IMR-90 (cell line): ENCODE results near the gene PLCL1. TPM values are rescaled to one million over a fixed set of nuclear protein-coding genes. Genes with fewer than 3 reads are reported as not detected.

Experiments
- ATAC-seq: fragments of 200-7000 bp; cut with Tn5 transposase; 2 replicates; pipeline ENCODE4 v1.9.1; 2020; ENCODE audit warnings: low read depth, mild to moderate bottlenecking, moderate library complexity
- BruUV-seq: library from RNA; stranded (reverse); fragments of 400-500 nt; replicated peaks from 2 replicates; lab custom pipeline; 2021; lab: Mats Ljungman, UMichigan
- CTCF ChIA-PET: fragments of 300-600 bp; formaldehyde crosslinking; extraction: SDS; loops from one replicate; lab custom pipeline; 2021; ENCODE audit warnings: antibody characterized with exemption; lab: Yijun Ruan, JAX
- POLR2A ChIA-PET: fragments of 300-600 bp; sonication (Branson Sonifier 250); formaldehyde crosslinking; loops from one replicate; lab custom pipeline; 2022; ENCODE audit warnings: antibody characterized with exemption; ENCODE audit not compliant: unreplicated experiment; lab: Charles Lee
- DNase-seq: peaks from one replicate; pipeline ENCODE4 v3.0.0; 2013
- H2AFZ ChIP-seq: replicated peaks from 2 replicates; pipeline ENCODE3; 2013; ENCODE audit warnings: low read length, mild to moderate bottlenecking; ENCODE audit not compliant: poor library complexity
- H2AK5ac ChIP-seq: 2 replicates; pipeline ENCODE4 v1.6.1; 2013; ENCODE audit warnings: low read depth, low read length, inconsistent platforms
- H2AK9ac ChIP-seq: replicated peaks from 2 replicates; pipeline ENCODE3; 2013; ENCODE audit warnings: mild to moderate bottlenecking, low read depth, low read length, moderate library complexity; ENCODE audit not compliant: poor library complexity
- H2BK120ac ChIP-seq: 2 replicates; pipeline ENCODE4 v1.6.1; 2013; ENCODE audit warnings: low read depth, low read length, inconsistent platforms
- H2BK15ac ChIP-seq: 3 replicates; pipeline ENCODE4 v1.6.1; 2013; ENCODE audit warnings: low read depth, low read length, inconsistent platforms
- H2BK20ac ChIP-seq: 2 replicates; pipeline ENCODE4 v1.6.1; 2013; ENCODE audit warnings: low read depth, mild to moderate bottlenecking, inconsistent platforms, low read length, moderate library complexity
- H2BK5ac ChIP-seq: 2 replicates; pipeline ENCODE4 v1.6.1; 2013; ENCODE audit warnings: mild to moderate bottlenecking, low read depth, low read length, inconsistent platforms; ENCODE audit not compliant: poor library complexity, severe bottlenecking
- H3K14ac ChIP-seq: replicated peaks from 2 replicates; pipeline ENCODE4 v1.6.1; 2013; ENCODE audit warnings: low read depth, low read length, inconsistent platforms
- H3K18ac ChIP-seq: 2 replicates; pipeline ENCODE4 v1.6.1; 2013; ENCODE audit warnings: low read depth, low read length, control low read depth
- H3K23ac ChIP-seq: 2 replicates; pipeline ENCODE4 v1.6.1; 2013; ENCODE audit warnings: low read depth, low read length, inconsistent platforms
- H3K27ac ChIP-seq: 2 replicates; pipeline ENCODE4 v1.5.1; 2013; ENCODE audit warnings: mild to moderate bottlenecking, control low read depth, low read length; ENCODE audit not compliant: insufficient read depth
- H3K27me3 ChIP-seq: 2 replicates; pipeline ENCODE4 v1.6.1; 2013; ENCODE audit warnings: low read length; ENCODE audit not compliant: control insufficient read depth, insufficient read depth
- H3K36me3 ChIP-seq: 2 replicates; pipeline ENCODE4 v1.6.1; 2013; ENCODE audit warnings: low read length, mixed read lengths; ENCODE audit not compliant: control insufficient read depth, insufficient read depth
- H3K4ac ChIP-seq: 2 replicates; pipeline ENCODE4 v1.6.1; 2013; ENCODE audit warnings: low read depth, low read length, inconsistent platforms
- H3K4me1 ChIP-seq: 2 replicates; pipeline ENCODE4 v1.6.1; 2013; ENCODE audit warnings: low read length, mixed read lengths; ENCODE audit not compliant: control insufficient read depth, insufficient read depth
- H3K4me2 ChIP-seq: 2 replicates; pipeline ENCODE4 v1.6.1; 2013; ENCODE audit warnings: low read depth, mild to moderate bottlenecking, control low read depth, low read length, moderate library complexity
- H3K4me3 ChIP-seq: 2 replicates; pipeline ENCODE4 v1.5.1; 2013; ENCODE audit warnings: low read depth, mild to moderate bottlenecking, control low read depth, low read length, moderate library complexity; ENCODE audit not compliant: insufficient read depth
- H3K56ac ChIP-seq: 2 replicates; pipeline ENCODE4 v1.6.1; 2013; ENCODE audit warnings: low read length, inconsistent platforms; ENCODE audit not compliant: insufficient read depth; ENCODE audit errors: extremely low read depth
- H3K79me1 ChIP-seq, 2 experiments: 2 replicates each; pipeline ENCODE4 v1.6.1; 2013; ENCODE audit warnings: low read length in 2 of 2, inconsistent platforms in 1 of 2, low read depth in 1 of 2
- H3K9ac ChIP-seq: 2 replicates; pipeline ENCODE4 v1.6.1; 2013; ENCODE audit warnings: low read depth, low read length, control low read depth
- H3K9me1 ChIP-seq: 2 replicates; pipeline ENCODE4 v1.6.1; 2013; ENCODE audit warnings: low read length, inconsistent platforms; ENCODE audit not compliant: insufficient read depth
- H3K9me3 ChIP-seq: 2 replicates; pipeline ENCODE4 v1.6.1; 2013; ENCODE audit warnings: low read length; ENCODE audit not compliant: control insufficient read depth, insufficient read depth
- H4K20me1 ChIP-seq: 2 replicates; pipeline ENCODE4 v1.6.1; 2013; ENCODE audit warnings: low read length, inconsistent platforms; ENCODE audit not compliant: insufficient read depth
- H4K5ac ChIP-seq: 2 replicates; pipeline ENCODE4 v1.6.1; 2013; ENCODE audit warnings: mild to moderate bottlenecking, low read depth, low read length, control low read depth
- H4K8ac ChIP-seq, 2 experiments: 2 replicates each; pipeline ENCODE4 v1.6.1; 2013; ENCODE audit warnings: low read depth in 2 of 2, low read length in 2 of 2, control low read depth in 1 of 2, inconsistent platforms in 1 of 2
- H4K91ac ChIP-seq: 2 replicates; pipeline ENCODE4 v1.6.1; 2013; ENCODE audit warnings: low read depth, low read length, inconsistent platforms; ENCODE audit not compliant: insufficient read depth
- BHLHE40 ChIP-seq: fragments of 150-350 bp; IDR thresholded peaks from 2 replicates; pipeline ENCODE4 v1.6.1; 2016; ENCODE audit warnings: mild to moderate bottlenecking, low read depth, low read length
- CEBPB ChIP-seq: IDR thresholded peaks from 2 replicates; pipeline ENCODE4 v1.6.1; 2012; ENCODE audit warnings: low read depth, low read length, improper control_type of control experiment
- CHD1 ChIP-seq: IDR thresholded peaks from 2 replicates; pipeline ENCODE4 v1.6.1; 2012; ENCODE audit warnings: low read depth, low read length, improper control_type of control experiment
- FOS ChIP-seq: fragments of 150-350 bp; IDR thresholded peaks from 2 replicates; pipeline ENCODE4 v1.6.1; 2016; ENCODE audit warnings: low read depth, low read length
- MAFK ChIP-seq: IDR thresholded peaks from 2 replicates; pipeline ENCODE4 v1.6.1; 2012; ENCODE audit warnings: low read depth, low read length, improper control_type of control experiment
- MAZ ChIP-seq: IDR thresholded peaks from 2 replicates; pipeline ENCODE4 v1.6.1; 2012; ENCODE audit warnings: low read depth, mild to moderate bottlenecking, low read length, improper control_type of control experiment, moderate library complexity, borderline replicate concordance
- MXI1 ChIP-seq: IDR thresholded peaks from 2 replicates; pipeline ENCODE4 v1.6.1; 2012; ENCODE audit warnings: low read depth, mild to moderate bottlenecking, low read length, moderate library complexity, borderline replicate concordance
- NFE2L2 ChIP-seq: fragments of 150-350 bp; IDR thresholded peaks from 2 replicates; pipeline ENCODE4 v1.6.1; 2016; ENCODE audit warnings: low read depth, mild to moderate bottlenecking, low read length
- POLR2A ChIP-seq: IDR thresholded peaks from 2 replicates; pipeline ENCODE4 v1.6.1; 2012; ENCODE audit warnings: mild to moderate bottlenecking, low read depth, low read length
- RAD21 ChIP-seq: IDR thresholded peaks from 2 replicates; pipeline ENCODE4 v1.6.1; 2012; ENCODE audit warnings: low read length, improper control_type of control experiment
- RCOR1 ChIP-seq: IDR thresholded peaks from 2 replicates; pipeline ENCODE4 v1.6.1; 2012; ENCODE audit warnings: mild to moderate bottlenecking, low read length, improper control_type of control experiment; ENCODE audit not compliant: insufficient replicate concordance
- RFX5 ChIP-seq: IDR thresholded peaks from 2 replicates; pipeline ENCODE4 v1.8.0; 2012; ENCODE audit warnings: low read depth, mild to moderate bottlenecking, low read length, moderate library complexity
- SMC3 ChIP-seq: fragments of 150-350 bp; IDR thresholded peaks from 2 replicates; pipeline ENCODE4 v1.6.1; 2016; ENCODE audit warnings: low read depth, mild to moderate bottlenecking, antibody characterized with exemption, low read length, moderate library complexity
- WGBS, 2 experiments: methylation state at CpG; one replicate each; pipeline versions ENCODE4 v1.1.5 to v1.1.7; 2013; ENCODE audit warnings: missing lambda C conversion rate in 2 of 2; ENCODE audit not compliant: insufficient read length in 1 of 2; ENCODE audit errors: extremely low coverage in 2 of 2; 5-methylcytosine and 5-hydroxymethylcytosine counted together
- dilution Hi-C: fragments of 300-500 bp; cut with HindIII; formaldehyde crosslinking; loops from one replicate; pipeline ENCODE4 v1.14.3; 2018; ENCODE audit warnings: low sequenced_read_pairs; ENCODE audit not compliant: unreplicated experiment
- in situ Hi-C: fragments of 300-500 bp; cut with MboI; formaldehyde crosslinking; loops from 3 replicates; pipeline ENCODE4 v1.14.3; 2019; ENCODE audit warnings: low sequenced_read_pairs, inconsistent platforms, mixed read lengths
- intact Hi-C: fragments of 100-400 bp; cut with micrococcal nuclease; formaldehyde crosslinking; loops from 2 replicates; pipeline ENCODE4 v1.10.0; 2022
- polyA plus RNA-seq, 3 experiments: library from polyadenylated mRNA; depleted of rRNA; stranded (reverse); fragments of >200 nt; gene quantifications; 2 replicates each; pipeline ENCODE4 v1.2.3, GENCODE V29; 2012; ENCODE audit warnings: low replicate concordance in 1 of 3
- total RNA-seq: library from RNA; depleted of rRNA; stranded (reverse); fragments of >200 nt; gene quantifications from 2 replicates; pipeline ENCODE4 v1.2.3, GENCODE V29; 2012
- TF ChIP-seq, protein P1 (sequence below): fragments of 150-350 bp; IDR thresholded peaks from 2 replicates; pipeline ENCODE4 v1.6.1; 2016; ENCODE audit warnings: low read depth, mild to moderate bottlenecking, low read length, moderate library complexity, borderline replicate concordance
- TF ChIP-seq, protein P2 (sequence below): fragments of 150-350 bp; IDR thresholded peaks from 2 replicates; pipeline ENCODE4 v1.6.1; 2017; ENCODE audit warnings: mild to moderate bottlenecking, antibody characterized with exemption, low read length, low read depth
- TF ChIP-seq, protein P3 (sequence below): conservative IDR thresholded peaks from 2 replicates; pipeline ENCODE4 v1.5.1; 2012; ENCODE audit warnings: mild to moderate bottlenecking, low read depth, low read length, improper control_type of control experiment

Gene PLCL1
- total and polyA plus RNA-seq, 2 of the 4 experiments (the other 2 are of a cell fraction): 0.14 to 0.18 TPM

DNA sequence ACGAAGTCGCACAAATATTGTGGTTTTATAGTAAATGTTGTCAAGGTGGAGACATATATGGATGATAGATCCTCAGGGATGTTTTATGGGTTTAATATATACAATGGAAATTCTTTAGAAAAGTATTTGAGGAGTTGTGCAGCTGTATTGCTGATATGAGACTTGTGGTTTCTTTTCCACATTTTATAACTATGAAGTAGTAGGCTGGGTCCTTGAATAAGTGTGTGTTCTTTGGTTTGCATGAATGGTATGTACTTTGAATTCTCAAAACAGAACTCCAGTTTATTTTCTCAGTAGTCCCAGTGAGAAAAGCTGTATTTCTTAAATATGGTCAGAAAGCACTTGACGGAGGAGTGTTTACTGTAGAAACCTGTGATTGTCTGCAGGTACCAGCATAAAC is 42.4 kb downstream of the PLCL1 start:
- Histone ChIP-seq H3K23ac (no peak overlapping the region), H3K36me3 (no peaks in the 10 kb centered on the region), H3K27ac (no peak overlapping the region), H3K9ac (no peak overlapping the region), H2BK120ac (no peak overlapping the region), H4K8ac (no peak overlapping the region), H3K27me3 (no peaks in the 10 kb centered on the region), H2BK5ac (no peak overlapping the region), H4K5ac (no peak overlapping the region), H4K91ac (no peak overlapping the region), H4K20me1 (no peaks in the 10 kb centered on the region), H3K18ac (no peak overlapping the region), H3K4ac (no peak overlapping the region), H3K4me3 (no peak overlapping the region), H2AFZ (no peak overlapping the region), H3K79me1 (no peaks in the 10 kb centered on the region), H3K56ac (no peak overlapping the region), H2AK5ac (no peak overlapping the region), H3K4me1 (no peaks in the 10 kb centered on the region), H2AK9ac (no peak overlapping the region), H2BK15ac (no peak overlapping the region), H2BK20ac (no peak overlapping the region), H3K9me3 (no peaks in the 10 kb centered on the region), H3K4me2 (no peak overlapping the region), H3K9me1 (no peaks in the 10 kb centered on the region), H3K14ac (no peak overlapping the region)
- peak; percentile 90 for ATAC-seq
- no TSS peak for BruUV-seq
- ChIA-PET CTCF (interaction anchor here (0.6 kb wide), 1 partner anchor 9 kb away, joined by 3 read pairs; no protein-coding TSS in a partner anchor), POLR2A (no interaction called here)
- dilution Hi-C loops: no loop called here
- no CpG with 5 or more reads among the region's 3 CpGs for WGBS, 2 experiments
- DNase-seq: peak; percentile 73
- intact Hi-C loops: no loop called here
- in situ Hi-C loops: no loop called here
- TF ChIP-seq BHLHE40: no peak
- no peak for TF ChIP-seq MAZ
- TF ChIP-seq, protein P1, sequence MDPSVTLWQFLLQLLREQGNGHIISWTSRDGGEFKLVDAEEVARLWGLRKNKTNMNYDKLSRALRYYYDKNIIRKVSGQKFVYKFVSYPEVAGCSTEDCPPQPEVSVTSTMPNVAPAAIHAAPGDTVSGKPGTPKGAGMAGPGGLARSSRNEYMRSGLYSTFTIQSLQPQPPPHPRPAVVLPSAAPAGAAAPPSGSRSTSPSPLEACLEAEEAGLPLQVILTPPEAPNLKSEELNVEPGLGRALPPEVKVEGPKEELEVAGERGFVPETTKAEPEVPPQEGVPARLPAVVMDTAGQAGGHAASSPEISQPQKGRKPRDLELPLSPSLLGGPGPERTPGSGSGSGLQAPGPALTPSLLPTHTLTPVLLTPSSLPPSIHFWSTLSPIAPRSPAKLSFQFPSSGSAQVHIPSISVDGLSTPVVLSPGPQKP: no peak
- TF ChIP-seq MAFK: no peak
- TF ChIP-seq POLR2A: no peak
- TF ChIP-seq, protein P2, sequence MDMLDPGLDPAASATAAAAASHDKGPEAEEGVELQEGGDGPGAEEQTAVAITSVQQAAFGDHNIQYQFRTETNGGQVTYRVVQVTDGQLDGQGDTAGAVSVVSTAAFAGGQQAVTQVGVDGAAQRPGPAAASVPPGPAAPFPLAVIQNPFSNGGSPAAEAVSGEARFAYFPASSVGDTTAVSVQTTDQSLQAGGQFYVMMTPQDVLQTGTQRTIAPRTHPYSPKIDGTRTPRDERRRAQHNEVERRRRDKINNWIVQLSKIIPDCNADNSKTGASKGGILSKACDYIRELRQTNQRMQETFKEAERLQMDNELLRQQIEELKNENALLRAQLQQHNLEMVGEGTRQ: no peak
- TF ChIP-seq RAD21: no peak
- no peak for TF ChIP-seq MXI1
- TF ChIP-seq SMC3: no peak
- no peak for TF ChIP-seq RFX5
- TF ChIP-seq CEBPB: no peak
- no peak for TF ChIP-seq FOS
- TF ChIP-seq CHD1: no peak
- TF ChIP-seq NFE2L2: no peak
- TF ChIP-seq, protein P3, sequence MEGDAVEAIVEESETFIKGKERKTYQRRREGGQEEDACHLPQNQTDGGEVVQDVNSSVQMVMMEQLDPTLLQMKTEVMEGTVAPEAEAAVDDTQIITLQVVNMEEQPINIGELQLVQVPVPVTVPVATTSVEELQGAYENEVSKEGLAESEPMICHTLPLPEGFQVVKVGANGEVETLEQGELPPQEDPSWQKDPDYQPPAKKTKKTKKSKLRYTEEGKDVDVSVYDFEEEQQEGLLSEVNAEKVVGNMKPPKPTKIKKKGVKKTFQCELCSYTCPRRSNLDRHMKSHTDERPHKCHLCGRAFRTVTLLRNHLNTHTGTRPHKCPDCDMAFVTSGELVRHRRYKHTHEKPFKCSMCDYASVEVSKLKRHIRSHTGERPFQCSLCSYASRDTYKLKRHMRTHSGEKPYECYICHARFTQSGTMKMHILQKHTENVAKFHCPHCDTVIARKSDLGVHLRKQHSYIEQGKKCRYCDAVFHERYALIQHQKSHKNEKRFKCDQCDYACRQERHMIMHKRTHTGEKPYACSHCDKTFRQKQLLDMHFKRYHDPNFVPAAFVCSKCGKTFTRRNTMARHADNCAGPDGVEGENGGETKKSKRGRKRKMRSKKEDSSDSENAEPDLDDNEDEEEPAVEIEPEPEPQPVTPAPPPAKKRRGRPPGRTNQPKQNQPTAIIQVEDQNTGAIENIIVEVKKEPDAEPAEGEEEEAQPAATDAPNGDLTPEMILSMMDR: no peak
- TF ChIP-seq RCOR1: no peak
